GM12891 (cell line): ENCODE results near the gene ZCCHC8.
"Not testable (repeated sequence)": the region's sequence is repeated elsewhere in the genome, so short reads cannot be mapped to it uniquely, and the experiment has no call there.

Source experiments
- DNase-seq: peaks from one replicate; pipeline ENCODE4 v3.0.0; 2011; ENCODE audit warnings: low spot score; ENCODE audit not compliant: insufficient read length
- FAIRE-seq: peaks from 2 replicates; lab custom pipeline; 2011; peaks lifted over from hg19 to GRCh38; lab: Jason Lieb, UNC
- PAX5 ChIP-seq: IDR thresholded peaks from 2 replicates; pipeline ENCODE4 v1.6.1; 2011; ENCODE audit warnings: low read length, moderate library complexity, mild to moderate bottlenecking; ENCODE audit not compliant: insufficient read depth, severe bottlenecking
- POLR2A ChIP-seq: IDR thresholded peaks from 2 replicates; pipeline ENCODE4 v1.6.1; 2011; ENCODE audit warnings: low read depth, low read length, control low read depth
- POLR2AphosphoS5 ChIP-seq: IDR thresholded peaks from 2 replicates; pipeline ENCODE4 v1.6.1; 2011; ENCODE audit warnings: low read depth, low read length, control low read depth
- POU2F2 ChIP-seq: IDR thresholded peaks from 2 replicates; pipeline ENCODE4 v1.6.1; 2011; ENCODE audit warnings: low read depth, mild to moderate bottlenecking, control low read depth, low read length, moderate library complexity
- SPI1 ChIP-seq: IDR thresholded peaks from 2 replicates; pipeline ENCODE4 v1.6.1; 2011; ENCODE audit warnings: low read depth, low read length, control low read depth
- TAF1 ChIP-seq: IDR thresholded peaks from 2 replicates; pipeline ENCODE4 v1.6.1; 2011; ENCODE audit warnings: low read depth, low read length, control low read depth

Gene ZCCHC8

GRCh38 chr12:122513660-122514059 lies 12.9 kb upstream of the ZCCHC8 start:
- TF ChIP-seq POLR2AphosphoS5 (0 out of 2 replicates have a peak, but pooled peaks have one; percentile 26), POLR2A (no peak)
- FAIRE-seq = no peak

GRCh38 chr12:122513028-122513427 lies 12.3 kb upstream of the ZCCHC8 start:
- not testable (repeated sequence) for FAIRE-seq, DNase-seq

More at GRCh38 chr12:122513660-122514059, 12.9 kb upstream of the ZCCHC8 start:
- DNase-seq = no peak

- no peak for DNase-seq
- TF ChIP-seq TAF1 (no peak), PAX5 (no peak), POLR2A (no peak), SPI1 (no peak), POU2F2 (no peak), POLR2AphosphoS5 (no peak)
- no peak for FAIRE-seq
These were observed 7.4 kb upstream of the ZCCHC8 start for GRCh38 chr12:122508163-122508562.

GRCh38 chr12:122506393-122506938 lies 5.7 kb upstream of the ZCCHC8 start:
- FAIRE-seq (no peak), DNase-seq (no peak)
- TF ChIP-seq TAF1 = no peak
- no peak for TF ChIP-seq PAX5
- no peak for TF ChIP-seq POLR2A

- DNase-seq = no peak
- TF ChIP-seq POLR2AphosphoS5 (peak; percentile 57; the same call in 1 of the 2 replicates), POU2F2 (no peak)
- peak; percentile 33 for FAIRE-seq
These were observed 4.8 kb upstream of the ZCCHC8 start for GRCh38 chr12:122505419-122506051.

- FAIRE-seq (no peak), DNase-seq (no peak)
- TF ChIP-seq POLR2AphosphoS5 (peak; percentile 64), TAF1 (no peak), PAX5 (no peak), SPI1 (no peak), POU2F2 (no peak; the same call in 1 of the 2 replicates), POLR2A (peak; percentile 45)
These were observed 3.3 kb upstream of the ZCCHC8 start for GRCh38 chr12:122503783-122504590.

- TF ChIP-seq POLR2AphosphoS5 (peak; percentile 75), TAF1 (no peak), POLR2A (peak; percentile 76), PAX5 (no peak)
- FAIRE-seq = peak; percentile 23
- no peak for DNase-seq
These were observed 2.5 kb upstream of the ZCCHC8 start for GRCh38 chr12:122503147-122503751.

GRCh38 chr12:122501489-122501989 lies 807 bp upstream of the ZCCHC8 start:
- no peak for DNase-seq
- TF ChIP-seq POLR2A = no peak
- TF ChIP-seq SPI1 = peak; percentile 58
- no peak for FAIRE-seq

GRCh38 chr12:122499991-122500684 lies 594 bp downstream of the ZCCHC8 start:
- TF ChIP-seq POLR2AphosphoS5 (no peak), POU2F2 (no peak), PAX5 (no peak), TAF1 (no peak), POLR2A (no peak), SPI1 (no peak)
- peak; percentile 76 for FAIRE-seq
- peak; percentile 29 for DNase-seq

- no peak for TF ChIP-seq PAX5
- no peak for TF ChIP-seq TAF1
- TF ChIP-seq SPI1 = no peak
- no peak for TF ChIP-seq POU2F2
- TF ChIP-seq POLR2A = no peak
- no peak for TF ChIP-seq POLR2AphosphoS5
- no peak for FAIRE-seq
- DNase-seq = no peak
These were observed 5.5 kb downstream of the ZCCHC8 start for GRCh38 chr12:122495258-122495657.

- not testable (repeated sequence) for DNase-seq, FAIRE-seq
These were observed 7.5 kb downstream of the ZCCHC8 start for GRCh38 chr12:122493222-122493621.
